ENCODE measurements around the gene CSRP1. TPM values are rescaled to one million over a fixed set of nuclear protein-coding genes. Genes with fewer than 3 reads are reported as not detected.
"Not testable (repeated sequence)": the region's sequence is repeated elsewhere in the genome, so short reads cannot be mapped to it uniquely, and the experiment has no call there.

Gene CSRP1
- polyA plus RNA-seq, 1 experiment: 957 TPM

- Histone ChIP-seq H3K4me3 (ENCODE audit: low read depth, low read length) (no peak overlapping the region), H3K36me3 (ENCODE audit: control insufficient read depth, insufficient read depth, low read length) (peaks cover 14% of the 10 kb centered on the region), H3K27me3 (ENCODE audit: control insufficient read depth, insufficient read depth, low read length) (no peaks in the 10 kb centered on the region)
- TF ChIP-seq CTCF (IDR thresholded peaks at IDR 0.05; ENCODE audit: insufficient read depth, low read depth, low read length): no peak
- no peak for DNase-seq (ENCODE audit: low read depth)
- POLR2A ChIA-PET: no interaction called here
- CTCF ChIA-PET: interaction anchor here (0.6 to 14.4 kb wide), 9 partner anchors 8 to 350 kb away, joined by 3 to 650 read pairs (median 8); partner anchors contain the start of genes CSRP1 and PHLDA3
These were observed 27.7 kb downstream of the CSRP1 start for GRCh38 chr1:201479201-201479730.

GRCh38 chr1:201478666-201479065 is 28.3 kb downstream of the CSRP1 start:
- peaks cover 10% of the 10 kb centered on the region for H3K36me3 ChIP-seq (ENCODE audit: control insufficient read depth, insufficient read depth, low read length)
- CTCF ChIA-PET: interaction anchor here (0.7 to 14.4 kb wide), 8 partner anchors 9 to 351 kb away, joined by 3 to 650 read pairs (median 8); partner anchors contain the start of genes CSRP1 and PHLDA3
- DNase-seq (ENCODE audit: low read depth); H3K4me3 ChIP-seq (ENCODE audit: low read depth, low read length); H3K27me3 ChIP-seq (ENCODE audit: control insufficient read depth, insufficient read depth, low read length); POLR2A ChIA-PET: not testable (repeated sequence)

GRCh38 chr1:201476670-201477344 is 30.1 kb downstream of the CSRP1 start:
- Histone ChIP-seq H3K4me3 (ENCODE audit: low read depth, low read length) (no peak overlapping the region), H3K27me3 (ENCODE audit: control insufficient read depth, insufficient read depth, low read length) (no peaks in the 10 kb centered on the region), H3K36me3 (ENCODE audit: control insufficient read depth, insufficient read depth, low read length) (no peaks in the 10 kb centered on the region)
- no peak for TF ChIP-seq CTCF (IDR thresholded peaks at IDR 0.05; ENCODE audit: insufficient read depth, low read depth, low read length)
- POLR2A ChIA-PET: no interaction called here
- no peak for DNase-seq (ENCODE audit: low read depth)
- CTCF ChIA-PET: interaction anchor here (0.6 to 2.8 kb wide), 5 partner anchors 10 to 43 kb away, joined by 3 to 10 read pairs (median 4); no protein-coding TSS in a partner anchor

- no peaks in the 10 kb centered on the region for H3K27me3 ChIP-seq (ENCODE audit: control insufficient read depth, insufficient read depth, low read length)
- CTCF ChIA-PET: interaction anchor here (0.6 to 2.8 kb wide), 7 partner anchors 11 to 71 kb away, joined by 3 to 10 read pairs (median 3); no protein-coding TSS in a partner anchor
- no peak for TF ChIP-seq CTCF (IDR thresholded peaks at IDR 0.05; ENCODE audit: insufficient read depth, low read depth, low read length)
- DNase-seq (ENCODE audit: low read depth): no peak
- H3K36me3 ChIP-seq (ENCODE audit: control insufficient read depth, insufficient read depth, low read length): no peaks in the 10 kb centered on the region
- no peak overlapping the region for H3K4me3 ChIP-seq (ENCODE audit: low read depth, low read length)
- POLR2A ChIA-PET: no interaction called here
These were observed 30.8 kb downstream of the CSRP1 start for GRCh38 chr1:201475915-201476669.

GRCh38 chr1:201475130-201475529 is 31.8 kb downstream of the CSRP1 start:
- Histone ChIP-seq H3K36me3 (ENCODE audit: control insufficient read depth, insufficient read depth, low read length) (no peaks in the 10 kb centered on the region), H3K27me3 (ENCODE audit: control insufficient read depth, insufficient read depth, low read length) (no peaks in the 10 kb centered on the region), H3K4me3 (ENCODE audit: low read depth, low read length) (no peak overlapping the region)
- DNase-seq (ENCODE audit: low read depth): no peak
- CTCF ChIA-PET: interaction anchor here (0.6 to 2.8 kb wide), 6 partner anchors 27 to 70 kb away, joined by 3 to 10 read pairs (median 3); no protein-coding TSS in a partner anchor
- POLR2A ChIA-PET: no interaction called here
- TF ChIP-seq CTCF (IDR thresholded peaks at IDR 0.05; ENCODE audit: insufficient read depth, low read depth, low read length): no peak
